Esophagus squamous epithelium (tissue), 4 donors: ENCODE data around the gene LHPP.

Source experiments
- POLR2A ChIP-seq, 4 donors: fragments of 450-650 bp; IDR thresholded peaks; one replicate each; pipeline ENCODE4 v1.6.1; 2017; ENCODE audit warnings: antibody characterized with exemption in 4 of 4, mild to moderate bottlenecking in 4 of 4, moderate library complexity in 3 of 4
- TF ChIP-seq, protein P1 (sequence below), 6 experiments: fragments of 450-650 bp in 4 of 6; fragments of 200-600 bp in 2 of 6; sonication (generic) in 2 of 6; IDR thresholded peaks; one replicate each; pipeline ENCODE4 v1.5.1; 2016 to 2019; ENCODE audit warnings: antibody characterized with exemption in 6 of 6, mild to moderate bottlenecking in 4 of 6, moderate library complexity in 4 of 6

DNA sequence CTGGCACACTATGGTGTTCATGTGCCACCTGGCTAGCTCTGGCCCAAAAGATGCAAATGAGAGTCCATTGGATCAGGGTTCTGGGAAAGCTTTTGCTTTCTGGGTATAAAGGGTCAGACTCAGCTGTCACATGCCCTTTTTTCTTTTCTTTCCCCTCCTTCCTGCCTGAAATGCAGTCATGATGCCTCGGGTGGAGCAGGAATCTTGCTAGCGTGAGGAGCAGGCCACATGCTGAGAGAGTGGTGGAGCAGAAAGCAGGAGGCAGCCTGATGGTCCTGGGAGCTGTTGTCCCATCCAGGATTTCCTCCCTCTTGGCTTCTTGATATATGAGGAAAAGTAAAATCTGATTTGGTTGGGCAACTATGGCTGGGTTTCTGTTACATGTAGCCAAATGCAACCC lies 2.7 kb upstream of the LHPP start:
- TF ChIP-seq, protein P1, sequence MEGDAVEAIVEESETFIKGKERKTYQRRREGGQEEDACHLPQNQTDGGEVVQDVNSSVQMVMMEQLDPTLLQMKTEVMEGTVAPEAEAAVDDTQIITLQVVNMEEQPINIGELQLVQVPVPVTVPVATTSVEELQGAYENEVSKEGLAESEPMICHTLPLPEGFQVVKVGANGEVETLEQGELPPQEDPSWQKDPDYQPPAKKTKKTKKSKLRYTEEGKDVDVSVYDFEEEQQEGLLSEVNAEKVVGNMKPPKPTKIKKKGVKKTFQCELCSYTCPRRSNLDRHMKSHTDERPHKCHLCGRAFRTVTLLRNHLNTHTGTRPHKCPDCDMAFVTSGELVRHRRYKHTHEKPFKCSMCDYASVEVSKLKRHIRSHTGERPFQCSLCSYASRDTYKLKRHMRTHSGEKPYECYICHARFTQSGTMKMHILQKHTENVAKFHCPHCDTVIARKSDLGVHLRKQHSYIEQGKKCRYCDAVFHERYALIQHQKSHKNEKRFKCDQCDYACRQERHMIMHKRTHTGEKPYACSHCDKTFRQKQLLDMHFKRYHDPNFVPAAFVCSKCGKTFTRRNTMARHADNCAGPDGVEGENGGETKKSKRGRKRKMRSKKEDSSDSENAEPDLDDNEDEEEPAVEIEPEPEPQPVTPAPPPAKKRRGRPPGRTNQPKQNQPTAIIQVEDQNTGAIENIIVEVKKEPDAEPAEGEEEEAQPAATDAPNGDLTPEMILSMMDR (IDR thresholded peaks at IDR 0.05) = no peak
- TF ChIP-seq POLR2A (IDR thresholded peaks at IDR 0.05) = no peak
